Skeletal muscle satellite cell (primary cell): ENCODE results near the gene WDR20.

Experiments
- H3K27me3 ChIP-seq: 2 replicates; pipeline ENCODE4 v1.7.0; 2013; ENCODE audit warnings: low read length; ENCODE audit not compliant: control insufficient read depth, insufficient read depth
- H3K36me3 ChIP-seq: 2 replicates; pipeline ENCODE4 v1.7.0; 2013; ENCODE audit warnings: mild to moderate bottlenecking, control low read depth, low read length; ENCODE audit not compliant: insufficient read depth
- H3K4me1 ChIP-seq: 2 replicates; pipeline ENCODE4 v1.7.0; 2013; ENCODE audit warnings: low read length; ENCODE audit not compliant: control insufficient read depth, insufficient read depth
- H3K4me2 ChIP-seq: 2 replicates; pipeline ENCODE4 v1.7.0; 2013; ENCODE audit warnings: mild to moderate bottlenecking, low read length
- H3K4me3 ChIP-seq: 2 replicates; pipeline ENCODE4 v1.7.0; 2013; ENCODE audit warnings: low read length
- H3K9ac ChIP-seq: 2 replicates; pipeline ENCODE4 v1.7.0; 2013; ENCODE audit warnings: mild to moderate bottlenecking, low read depth, low read length, moderate library complexity
- H3K9me3 ChIP-seq: replicated peaks from 2 replicates; pipeline ENCODE4 v1.7.0; 2013; ENCODE audit warnings: mild to moderate bottlenecking, control low read depth, low read length

WDR20 gene

GRCh38 chr14:102177161-102177560, 37.5 kb downstream of the WDR20 start:
- H3K9me3 ChIP-seq = no peaks in the 10 kb centered on the region
- H3K36me3 ChIP-seq = peaks cover 4% of the 10 kb centered on the region
- no peak overlapping the region for H3K4me2 ChIP-seq
- no peaks in the 10 kb centered on the region for H3K27me3 ChIP-seq
- peaks cover 6% of the 10 kb centered on the region for H3K4me1 ChIP-seq
- no peak overlapping the region for H3K9ac ChIP-seq
- H3K4me3 ChIP-seq = no peak overlapping the region

GRCh38 chr14:102178806-102179205, 39.1 kb downstream of the WDR20 start:
- Histone ChIP-seq H3K36me3 (peaks cover 4% of the 10 kb centered on the region), H3K27me3 (no peaks in the 10 kb centered on the region), H3K9me3 (no peaks in the 10 kb centered on the region), H3K4me1 (peaks cover 20% of the 10 kb centered on the region), H3K4me3 (no peak overlapping the region), H3K9ac (no peak overlapping the region), H3K4me2 (no peak overlapping the region)

- no peak overlapping the region for H3K9ac ChIP-seq
- no peak overlapping the region for H3K4me2 ChIP-seq
- H3K9me3 ChIP-seq = no peaks in the 10 kb centered on the region
- peaks cover 20% of the 10 kb centered on the region for H3K4me1 ChIP-seq
- peaks cover 4% of the 10 kb centered on the region for H3K36me3 ChIP-seq
- no peaks in the 10 kb centered on the region for H3K27me3 ChIP-seq
- no peak overlapping the region for H3K4me3 ChIP-seq
Observed at GRCh38 chr14:102180248-102180998, 40.7 kb downstream of the WDR20 start.

- Histone ChIP-seq H3K36me3 (peaks cover 4% of the 10 kb centered on the region), H3K4me2 (no peak overlapping the region), H3K4me1 (peaks cover 21% of the 10 kb centered on the region), H3K9me3 (no peaks in the 10 kb centered on the region), H3K4me3 (no peak overlapping the region), H3K9ac (no peak overlapping the region), H3K27me3 (no peaks in the 10 kb centered on the region)
Observed at GRCh38 chr14:102181187-102181586, 41.5 kb downstream of the WDR20 start.

DNA sequence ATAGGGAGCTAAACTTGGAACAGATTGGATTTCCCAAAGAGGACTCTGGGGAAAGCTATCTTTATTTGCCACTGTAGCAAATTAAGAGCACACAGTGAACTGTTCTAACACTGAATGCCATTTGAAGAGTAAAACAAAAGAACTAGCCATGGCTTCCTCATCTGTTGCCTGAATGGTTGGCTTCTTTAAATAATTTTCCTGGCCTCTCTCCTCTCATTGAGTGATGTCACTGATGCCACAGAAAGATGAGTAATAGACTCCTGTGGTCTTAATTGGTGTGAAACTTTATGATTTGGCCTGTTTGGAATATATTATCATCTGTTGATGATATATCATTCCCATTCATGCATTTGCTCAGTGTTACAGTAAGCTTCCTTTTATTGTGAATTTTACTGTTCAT, 42.5 kb downstream of the WDR20 start:
- Histone ChIP-seq H3K4me3 (no peak overlapping the region), H3K4me2 (peak overlapping the region; percentile 24), H3K27me3 (no peaks in the 10 kb centered on the region), H3K9ac (no peak overlapping the region), H3K9me3 (no peaks in the 10 kb centered on the region), H3K36me3 (peaks cover 4% of the 10 kb centered on the region), H3K4me1 (peaks cover 31% of the 10 kb centered on the region)

DNA sequence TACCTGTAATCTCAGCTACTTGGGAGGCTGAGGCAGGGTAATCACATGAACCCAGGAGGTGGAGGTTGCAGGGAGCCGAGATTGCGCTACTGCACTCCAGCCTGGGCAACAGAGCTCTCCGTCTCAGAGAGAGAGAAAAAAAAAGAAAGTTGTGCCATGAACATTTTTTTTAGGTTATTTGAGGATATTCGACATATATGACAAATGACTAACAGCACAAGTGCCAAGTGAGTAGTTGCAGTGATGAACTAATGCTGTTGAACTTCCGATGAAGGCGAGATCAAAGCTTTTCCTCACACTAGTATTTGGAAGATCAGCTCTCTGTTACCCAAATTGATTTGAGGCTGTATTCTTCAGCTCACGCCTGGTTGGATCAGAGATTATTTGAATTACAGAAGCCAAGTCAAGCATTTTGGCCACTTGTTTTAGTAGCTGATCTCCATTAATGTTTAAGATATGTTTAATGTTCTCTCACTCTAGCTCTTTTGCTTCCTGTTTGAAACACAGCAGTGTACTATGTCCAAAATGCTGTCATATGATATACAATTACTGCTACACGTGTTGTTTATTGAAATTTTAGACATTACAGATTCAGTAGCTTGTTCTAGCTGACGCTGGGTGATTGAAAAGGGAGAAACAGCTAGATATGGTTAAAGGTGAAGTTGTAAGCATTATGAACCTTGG, 43.4 kb downstream of the WDR20 start:
- peaks cover 40% of the 10 kb centered on the region for H3K4me1 ChIP-seq
- no peaks in the 10 kb centered on the region for H3K27me3 ChIP-seq
- H3K9ac ChIP-seq = no peak overlapping the region
- H3K36me3 ChIP-seq = peaks cover 4% of the 10 kb centered on the region
- no peak overlapping the region for H3K4me3 ChIP-seq
- H3K4me2 ChIP-seq = peak overlapping the region; percentile 20
- H3K9me3 ChIP-seq = no peaks in the 10 kb centered on the region

DNA sequence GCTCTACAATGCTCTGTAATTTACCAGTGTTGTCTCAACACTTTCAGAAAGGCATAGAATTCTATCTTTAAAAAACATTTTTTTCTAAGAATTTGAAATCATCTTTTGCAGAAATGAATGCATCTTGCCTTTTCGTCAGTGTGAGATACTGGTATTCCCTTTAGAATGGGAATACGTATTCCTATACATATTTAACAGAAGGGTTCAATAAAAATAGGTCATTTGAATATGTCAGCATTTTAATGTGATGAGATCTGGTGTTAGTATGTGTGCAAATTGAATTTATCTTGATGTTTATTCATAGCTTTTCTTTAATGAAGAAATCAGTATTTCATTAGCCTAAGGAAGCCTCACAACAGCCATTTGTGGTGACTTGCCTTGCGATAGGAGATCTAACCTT, 44.2 kb downstream of the WDR20 start:
- Histone ChIP-seq H3K4me3 (no peak overlapping the region), H3K36me3 (no peaks in the 10 kb centered on the region)

GRCh38 chr14:102184316-102185035, 44.8 kb downstream of the WDR20 start:
- no peaks in the 10 kb centered on the region for H3K36me3 ChIP-seq
- H3K4me1 ChIP-seq = peaks cover 43% of the 10 kb centered on the region
- no peak overlapping the region for H3K4me3 ChIP-seq
- H3K9ac ChIP-seq = no peak overlapping the region
- H3K9me3 ChIP-seq = no peaks in the 10 kb centered on the region
- no peak overlapping the region for H3K4me2 ChIP-seq
- no peaks in the 10 kb centered on the region for H3K27me3 ChIP-seq

More for the DNA sequence above, 44.2 kb downstream of the WDR20 start:
- Histone ChIP-seq H3K4me1 (peaks cover 43% of the 10 kb centered on the region), H3K27me3 (no peaks in the 10 kb centered on the region), H3K9me3 (no peaks in the 10 kb centered on the region), H3K9ac (no peak overlapping the region), H3K4me2 (no peak overlapping the region)

GRCh38 chr14:102185360-102185759, 45.7 kb downstream of the WDR20 start:
- H3K9ac ChIP-seq = no peak overlapping the region
- H3K9me3 ChIP-seq = no peaks in the 10 kb centered on the region
- H3K4me1 ChIP-seq = peaks cover 43% of the 10 kb centered on the region
- no peaks in the 10 kb centered on the region for H3K27me3 ChIP-seq
- no peak overlapping the region for H3K4me2 ChIP-seq
- H3K4me3 ChIP-seq = no peak overlapping the region
- H3K36me3 ChIP-seq = no peaks in the 10 kb centered on the region

DNA sequence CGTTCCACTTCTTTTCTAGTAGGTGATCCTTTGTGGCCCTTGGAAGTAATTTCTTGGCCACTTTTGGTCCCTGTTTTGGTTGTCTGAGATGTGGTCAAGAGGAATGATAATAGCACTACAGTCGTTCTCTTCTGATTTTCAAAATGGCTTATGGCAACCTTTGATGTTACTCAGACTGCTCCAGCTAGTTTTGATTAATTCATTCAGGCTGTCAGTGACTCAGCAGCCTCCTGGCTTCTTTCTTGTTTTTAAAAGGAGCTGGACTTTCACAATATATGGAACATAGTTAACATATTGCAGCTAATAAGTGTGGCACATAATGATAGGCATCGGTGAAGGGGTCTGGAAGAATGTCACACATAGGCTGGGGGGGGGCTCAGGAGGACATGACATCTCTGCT, 47.3 kb downstream of the WDR20 start:
- H3K4me1 ChIP-seq = peaks cover 38% of the 10 kb centered on the region
- H3K4me2 ChIP-seq = peak overlapping the region; percentile 81
- H3K9ac ChIP-seq = peak overlapping the region; percentile 35
- H3K4me3 ChIP-seq = peak overlapping the region; percentile 48
- no peaks in the 10 kb centered on the region for H3K9me3 ChIP-seq
- no peaks in the 10 kb centered on the region for H3K36me3 ChIP-seq
- H3K27me3 ChIP-seq = no peaks in the 10 kb centered on the region

DNA sequence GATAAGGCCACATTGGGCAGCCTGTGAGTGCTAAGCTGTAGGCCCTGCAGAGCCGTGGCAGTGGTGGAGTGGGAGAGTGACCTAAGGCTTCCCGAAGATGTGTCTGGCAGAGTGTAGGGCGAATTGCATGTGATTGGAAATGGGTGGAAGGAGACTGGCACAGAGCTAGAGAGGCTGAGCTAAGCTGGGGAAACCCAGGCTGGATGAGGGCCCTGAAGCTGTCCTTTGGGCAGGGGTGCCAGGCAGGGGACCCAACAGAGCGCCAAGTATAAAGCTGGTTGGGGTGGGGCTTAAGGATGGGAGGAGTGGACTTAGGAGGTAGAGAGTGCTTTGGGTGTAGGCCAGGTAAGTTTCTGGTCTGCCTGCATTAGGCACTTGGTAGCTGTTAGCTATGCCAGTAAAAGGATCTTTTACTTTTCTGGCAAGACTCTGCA, 47.9 kb downstream of the WDR20 start:
- Histone ChIP-seq H3K4me2 (peak overlapping the region; percentile 81), H3K36me3 (no peaks in the 10 kb centered on the region), H3K9me3 (no peaks in the 10 kb centered on the region), H3K4me1 (peaks cover 34% of the 10 kb centered on the region), H3K27me3 (no peaks in the 10 kb centered on the region), H3K4me3 (peak overlapping the region; percentile 48), H3K9ac (peak overlapping the region; percentile 35)
